ENCODE measurements around the gene SNX8. TPM values are rescaled to one million over a fixed set of nuclear protein-coding genes. Genes with fewer than 3 reads are reported as not detected.

Gene SNX8
- total RNA-seq = 8.3 TPM

DNA sequence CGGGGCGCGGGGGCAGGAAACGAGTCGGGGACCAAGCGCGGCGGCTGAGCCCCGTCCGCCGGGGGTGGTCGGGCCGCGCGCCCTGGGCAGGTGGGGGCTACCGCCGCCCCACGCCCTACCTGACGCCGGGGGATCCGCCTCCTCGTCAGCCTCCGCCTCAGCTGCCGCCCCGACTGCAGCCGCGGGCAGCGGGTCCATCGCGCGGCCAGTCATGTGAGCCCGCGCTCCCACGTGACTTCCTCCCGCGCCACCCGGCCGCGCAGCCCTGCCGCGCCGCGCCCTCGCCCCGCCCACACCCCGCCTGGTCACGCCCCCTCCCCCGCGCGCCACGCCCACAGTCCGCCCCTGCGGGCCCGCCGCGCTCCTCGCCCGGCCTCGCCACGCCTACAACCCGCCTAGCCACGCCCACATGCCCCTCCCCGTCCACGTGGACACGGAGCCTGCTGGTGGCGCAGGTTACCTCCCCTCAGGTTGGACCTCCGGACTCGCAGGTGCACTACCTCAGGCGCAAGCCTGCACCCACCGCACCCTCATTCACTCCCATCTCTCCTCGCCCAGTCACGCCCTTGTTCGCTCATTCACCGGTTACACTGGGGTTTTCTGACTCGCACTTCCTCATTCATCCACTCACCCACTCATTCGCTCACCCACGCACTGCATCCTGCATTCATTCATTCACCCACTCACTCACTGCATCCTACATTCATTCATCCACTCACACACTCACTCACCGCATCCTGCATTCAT lies at the start of gene SNX8:
Gene SNX8, minus strand, starts transcription at position 233 of the 747 bp plus-strand sequence. Its CDS starts 20 bp downstream, at position 213.

DNA sequence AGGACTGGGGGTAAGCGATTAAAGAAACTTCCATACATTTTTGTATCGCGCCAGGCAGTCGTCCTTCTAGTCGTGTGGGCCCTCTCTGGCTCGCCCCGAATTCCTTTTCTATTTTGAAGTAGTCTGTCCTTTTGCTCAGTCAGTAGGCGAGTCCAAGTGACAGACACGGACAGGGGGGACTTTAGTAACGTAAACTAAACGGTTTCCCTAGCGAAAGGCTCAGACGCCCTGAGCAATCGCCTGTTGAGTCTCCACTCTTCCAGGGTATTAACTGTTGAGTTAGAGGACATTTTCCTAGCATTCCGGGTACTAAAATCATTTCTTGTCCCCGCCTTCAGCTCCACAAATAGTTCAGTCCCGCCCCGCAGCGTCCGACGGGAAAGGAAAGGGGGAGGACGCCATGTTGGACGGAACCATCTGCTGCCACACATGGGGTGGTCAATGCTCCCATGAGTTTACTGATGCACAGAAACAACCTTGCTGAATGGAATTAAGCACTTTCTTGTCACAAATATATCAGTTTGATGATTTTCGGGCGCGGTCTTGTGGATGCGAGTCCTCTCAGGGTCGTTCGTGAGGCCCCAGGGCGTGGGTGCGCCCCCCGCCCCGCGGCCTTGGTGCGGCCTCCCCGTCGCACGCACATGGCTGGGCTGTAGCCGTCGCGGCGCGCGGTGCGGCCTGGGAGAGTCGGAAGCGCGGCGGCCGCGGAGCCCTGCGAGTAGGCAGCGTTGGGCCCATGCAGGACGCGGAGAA lies 40.1 kb upstream of the SNX8 start, which contains the start of gene EIF3B:
Gene EIF3B, plus strand, starts transcription at position 642 of the 753 bp plus-strand sequence. Its CDS starts 95 bp downstream, at position 737.

GRCh38 chr7:2241580-2242540 lies 72.4 kb downstream of the SNX8 start, which contains the start of the genes MRM2 and NUDT1:
TSS of gene MRM2 (minus strand) at chr7:2242205. CDS start at chr7:2242169, 36 bp downstream.
TSS of gene NUDT1 (plus strand) at chr7:2242226. CDS start at chr7:2244575, 2,349 bp downstream.

GRCh38 chr7:2232766-2233520 lies 81.3 kb downstream of the SNX8 start, which contains the start of gene MAD1L1:
TSS of gene MAD1L1 (minus strand) at chr7:2232945. CDS start at chr7:2230133, 2,812 bp downstream.

Other genes starting within 250 kb of the SNX8 start
- 32.3 TPM for gene MAD1L1, start 81.5 kb downstream of the SNX8 start, total RNA-seq
- gene MRM2, start 72.2 kb downstream of the SNX8 start, total RNA-seq = 19.8 TPM
- gene NUDT1, start 72.2 kb downstream of the SNX8 start, total RNA-seq = 15.5 TPM
- gene EIF3B, start 40.4 kb upstream of the SNX8 start, total RNA-seq = 73.1 TPM
- gene CHST12, start 89.2 kb upstream of the SNX8 start, total RNA-seq = 3.5 TPM
- not detected for gene GRIFIN, start 162.0 kb upstream of the SNX8 start, total RNA-seq
- 32.1 TPM for gene LFNG, start 205.3 kb upstream of the SNX8 start, total RNA-seq
- 19.1 TPM for gene BRAT1, start 241.1 kb upstream of the SNX8 start, total RNA-seq
- 21.2 TPM for gene IQCE, start 244.5 kb upstream of the SNX8 start, total RNA-seq